Epithelial cell of prostate (primary cell): ENCODE data around the gene ST13.
"Not testable (repeated sequence)": the region's sequence is repeated elsewhere in the genome, so short reads cannot be mapped to it uniquely, and the experiment has no call there.

ENCODE experiments used
- DNase-seq: peaks from one replicate; pipeline ENCODE4 v3.0.0-alpha.2; 2011; ENCODE audit warnings: low read depth, low spot score
- H3K27ac ChIP-seq: fragments of 450-650 bp; 2 replicates; pipeline ENCODE4 v1.5.1; 2017; ENCODE audit warnings: mild to moderate bottlenecking

The ST13 gene

GRCh38 chr22:40856513-40857308, at the start of gene ST13, which contains the start of gene XPNPEP3:
ST13 (minus strand) TSS chr22:40856639; CDS start chr22:40856540, 99 bp downstream.
XPNPEP3 (plus strand) TSS chr22:40857148; CDS start chr22:40857182, 34 bp downstream.
- peak; percentile 82 for DNase-seq
- H3K27ac ChIP-seq = peak within 1 kb of the TSS; percentile 95

- H3K27ac ChIP-seq = no peak overlapping the region
- DNase-seq = no peak
These were observed 47.7 kb upstream of the ST13 start for GRCh38 chr22:40904101-40904500.

- no peak for DNase-seq
- H3K27ac ChIP-seq = no peak overlapping the region
These were observed 42.5 kb upstream of the ST13 start for GRCh38 chr22:40898850-40899357.

GRCh38 chr22:40894417-40894816, 38.0 kb upstream of the ST13 start:
- no peak overlapping the region for H3K27ac ChIP-seq
- DNase-seq = no peak

GRCh38 chr22:40890881-40891280, 34.4 kb upstream of the ST13 start:
- DNase-seq = no peak
- no peak overlapping the region for H3K27ac ChIP-seq

- peak overlapping the region; percentile 53 for H3K27ac ChIP-seq
- no peak for DNase-seq
These were observed 32.7 kb upstream of the ST13 start for GRCh38 chr22:40889116-40889515.

- no peak overlapping the region for H3K27ac ChIP-seq
- DNase-seq = no peak
These were observed 22.5 kb upstream of the ST13 start for GRCh38 chr22:40878922-40879321.

- DNase-seq = no peak
- no peak overlapping the region for H3K27ac ChIP-seq
These were observed 21.0 kb upstream of the ST13 start for GRCh38 chr22:40877488-40877887.

- no peak for DNase-seq
- H3K27ac ChIP-seq = no peak overlapping the region
These were observed 20.5 kb upstream of the ST13 start for GRCh38 chr22:40876907-40877306.

- DNase-seq = no peak
- no peak overlapping the region for H3K27ac ChIP-seq
These were observed 18.7 kb upstream of the ST13 start for GRCh38 chr22:40875111-40875510.

- DNase-seq = no peak
These were observed 17.6 kb upstream of the ST13 start for GRCh38 chr22:40874016-40874415.

GRCh38 chr22:40868379-40868778, 11.9 kb upstream of the ST13 start:
- H3K27ac ChIP-seq, DNase-seq: not testable (repeated sequence)

More at GRCh38 chr22:40874016-40874415, 17.6 kb upstream of the ST13 start:
- H3K27ac ChIP-seq = no peak overlapping the region

GRCh38 chr22:40867109-40867508, 10.7 kb upstream of the ST13 start:
- DNase-seq = no peak
- H3K27ac ChIP-seq = no peak overlapping the region

GRCh38 chr22:40862537-40862936, 6.1 kb upstream of the ST13 start:
- DNase-seq = no peak
- H3K27ac ChIP-seq = no peak overlapping the region

GRCh38 chr22:40862013-40862412, 5.6 kb upstream of the ST13 start, which contains the start of gene DNAJB7:
DNAJB7 (minus strand) TSS chr22:40862113; CDS start chr22:40861994, 119 bp downstream.
- no peak for DNase-seq
- H3K27ac ChIP-seq = no peak within 1 kb of the TSS

- no peak for DNase-seq
- H3K27ac ChIP-seq = peak overlapping the region; percentile 95
These were observed 943 bp upstream of the ST13 start for GRCh38 chr22:40857309-40857855.

GRCh38 chr22:40855979-40856512, 393 bp downstream of the ST13 start:
- DNase-seq = no peak
- peak overlapping the region; percentile 95 for H3K27ac ChIP-seq

GRCh38 chr22:40855071-40855978, 1.1 kb downstream of the ST13 start:
- H3K27ac ChIP-seq = peak overlapping the region; percentile 95
- DNase-seq = no peak

- no peak for DNase-seq
- H3K27ac ChIP-seq = no peak overlapping the region
These were observed 2.5 kb downstream of the ST13 start for GRCh38 chr22:40853961-40854360.

- no peak for DNase-seq
- no peak overlapping the region for H3K27ac ChIP-seq
These were observed 3.1 kb downstream of the ST13 start for GRCh38 chr22:40853333-40853732.
